OCI-M2 (cell line): ENCODE data around the gene ZBTB7A.
"Not testable (repeated sequence)": the region's sequence is repeated elsewhere in the genome, so short reads cannot be mapped to it uniquely, and the experiment has no call there.

Source experiments
- DNase-seq: peaks from one replicate; lab custom pipeline; 2025; ENCODE audit not compliant: unreplicated experiment; lab: John Stamatoyannopoulos, UW

The ZBTB7A gene

DNA sequence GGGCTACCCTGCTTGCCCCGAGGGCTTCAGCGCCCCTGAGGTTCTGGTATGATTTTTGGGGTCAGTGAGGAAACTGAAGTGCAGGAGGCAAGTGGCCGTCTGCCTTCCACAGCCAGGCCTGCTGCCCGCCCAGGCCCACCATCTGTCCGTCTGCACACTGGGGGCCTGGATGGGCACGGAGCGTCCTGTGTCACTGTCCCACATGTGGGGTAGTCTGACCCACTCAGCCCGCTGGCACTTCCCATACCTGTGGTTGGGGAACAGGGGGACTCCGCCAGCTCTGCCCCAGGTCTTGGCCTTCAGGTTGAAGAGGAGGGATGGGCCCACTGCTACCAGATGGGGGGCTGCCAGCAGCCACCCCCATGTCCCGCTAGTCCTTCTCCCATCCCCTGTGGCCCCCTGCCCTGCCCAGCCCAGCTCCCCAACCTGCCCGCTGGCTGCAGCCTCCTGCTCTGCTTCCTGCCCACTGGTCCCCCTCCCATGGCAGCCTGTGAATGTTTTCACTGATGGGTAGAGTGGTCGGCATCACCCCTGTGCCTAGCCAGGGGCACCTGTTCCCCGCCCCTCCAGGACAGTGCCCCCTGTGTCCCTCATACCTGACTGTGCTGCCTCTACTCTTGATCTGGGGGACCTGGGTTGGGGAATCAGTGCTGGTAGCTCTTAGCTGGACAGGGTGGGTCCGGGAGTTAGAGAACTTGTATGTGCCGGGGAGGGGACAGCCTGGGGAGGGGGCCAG, 49.6 kb downstream of the ZBTB7A start:
- no peak for DNase-seq

DNA sequence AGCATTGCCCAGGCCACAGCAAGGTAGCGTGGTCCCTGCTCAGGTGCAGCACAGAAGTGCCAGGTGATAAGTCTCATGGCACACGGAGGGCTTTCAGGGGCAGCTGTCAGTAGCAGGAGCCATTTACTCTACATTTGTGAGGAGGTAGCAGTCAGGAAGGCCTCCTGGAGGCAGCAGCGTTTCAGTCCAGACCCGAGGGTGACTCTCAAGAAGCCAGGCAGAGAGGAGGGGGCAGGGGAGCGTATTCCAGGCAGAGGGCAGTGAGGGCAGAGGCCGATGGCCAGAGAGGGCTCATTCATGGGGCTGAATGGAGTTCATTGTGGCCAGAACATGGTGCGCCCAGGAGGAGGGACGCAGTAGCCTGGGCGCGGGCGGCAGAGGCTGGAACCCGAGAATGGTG, 50.2 kb downstream of the ZBTB7A start:
- DNase-seq: no peak

DNA sequence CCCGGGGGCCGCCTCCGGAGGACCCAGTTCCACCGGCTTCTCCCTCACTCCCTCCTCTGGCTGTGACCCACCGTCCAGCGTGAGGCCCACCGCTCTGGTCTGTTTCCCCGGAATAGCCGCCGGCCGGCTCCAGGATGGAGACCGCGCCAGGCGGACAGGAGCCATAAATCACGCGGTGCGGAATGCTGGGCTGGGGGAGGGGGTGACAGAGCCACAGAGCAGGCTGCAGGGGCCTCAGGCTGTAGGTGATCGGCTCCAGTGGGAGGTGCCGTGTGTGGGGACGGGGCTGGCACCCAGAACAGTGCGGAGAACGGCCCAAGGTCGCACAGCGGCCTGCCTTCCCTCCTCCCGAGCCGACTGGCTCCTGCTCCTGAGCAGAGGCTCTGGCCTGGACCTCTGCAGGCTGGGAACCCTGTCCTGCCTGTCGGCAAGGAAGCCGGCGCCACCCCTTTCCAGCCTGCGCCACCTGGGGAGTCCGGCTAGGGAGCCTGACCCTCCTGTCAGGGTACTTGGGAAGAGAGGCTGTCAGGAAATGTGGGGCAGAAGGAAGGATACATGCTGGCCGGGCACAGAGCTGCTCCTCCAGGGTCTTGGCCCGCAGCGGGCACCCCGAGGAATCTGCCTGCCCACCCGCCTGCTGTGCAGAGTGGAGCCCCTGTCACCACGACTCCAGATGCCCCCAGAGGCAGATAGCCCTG, 50.8 kb downstream of the ZBTB7A start:
- no peak for DNase-seq

DNA sequence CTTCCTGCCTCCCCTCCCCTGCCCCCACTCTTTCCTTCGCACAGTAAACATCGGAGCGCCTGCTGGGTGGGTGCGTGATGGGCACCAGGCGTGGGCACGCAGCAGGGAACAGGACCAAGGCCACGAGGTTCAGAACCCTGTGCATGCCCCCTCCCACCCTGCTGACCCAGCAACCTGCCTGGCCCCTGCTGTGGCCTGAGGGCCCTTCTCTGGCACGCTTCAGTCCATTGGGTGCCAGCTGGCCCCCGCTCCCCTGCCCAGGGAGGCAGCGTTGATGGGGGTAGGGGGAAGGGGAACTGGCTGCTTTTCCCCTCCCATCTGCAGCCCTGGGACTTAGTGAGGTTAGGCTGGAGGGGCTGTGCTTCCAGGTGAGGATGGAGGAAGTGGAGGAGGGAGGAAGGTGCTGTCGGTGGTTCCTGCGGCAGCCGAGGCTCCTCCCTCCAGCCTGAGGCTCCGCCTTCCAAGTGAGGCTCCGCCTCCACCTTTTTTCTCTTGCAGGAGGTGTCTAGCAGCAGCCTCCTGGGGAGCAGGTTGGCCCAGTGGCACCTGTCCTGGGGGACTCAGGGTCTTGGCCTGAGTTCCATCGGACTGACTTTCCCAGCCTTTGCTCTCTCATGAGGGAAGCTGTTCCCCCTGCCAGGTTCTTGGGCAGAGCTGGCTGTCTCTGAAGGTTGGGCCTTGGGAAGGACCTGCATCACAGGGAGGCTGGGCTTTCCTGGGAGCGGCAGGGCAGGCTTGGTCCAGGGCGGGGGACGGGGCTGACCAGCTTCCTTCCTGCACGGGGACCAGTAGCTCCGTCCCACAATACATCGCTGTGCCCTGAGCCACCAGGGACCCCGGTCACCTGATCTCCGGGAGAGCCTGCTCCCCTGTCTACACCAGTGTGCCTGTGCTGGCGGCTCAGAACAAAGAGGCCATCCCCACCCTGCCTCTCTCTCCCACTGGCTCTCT, 51.9 kb downstream of the ZBTB7A start:
- no peak for DNase-seq

DNA sequence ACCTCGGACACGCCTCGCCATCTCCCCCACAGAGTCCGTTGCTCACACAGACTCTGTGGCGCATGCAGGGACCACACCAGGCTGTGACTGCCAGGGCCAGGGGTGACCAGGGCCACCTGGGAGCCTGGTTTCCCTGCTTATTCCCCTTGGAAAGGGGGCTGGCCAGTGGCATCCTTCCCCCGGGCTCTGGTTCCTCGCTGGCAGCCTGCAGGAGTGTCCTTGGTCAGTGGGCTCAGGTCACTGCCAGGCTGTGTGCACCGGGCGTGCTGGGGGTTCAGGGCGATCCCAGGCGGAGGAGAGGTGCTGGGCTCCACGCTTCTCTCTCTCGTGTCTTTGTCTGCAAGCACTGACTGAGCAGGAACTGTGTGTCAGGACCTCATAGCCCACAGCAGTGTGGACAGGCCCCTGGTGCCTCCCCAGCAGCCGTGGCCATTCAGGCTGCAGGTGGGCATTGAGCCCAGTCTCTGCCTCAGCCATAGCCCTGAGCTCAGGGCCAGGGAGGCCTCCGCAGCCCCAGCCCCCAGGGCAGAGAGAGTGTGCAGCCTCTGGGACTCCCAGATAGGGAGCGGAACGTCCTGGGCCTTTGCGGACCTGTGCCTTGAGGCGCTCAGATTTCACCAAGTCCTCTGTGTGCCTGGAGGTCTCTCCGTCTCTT, 52.7 kb downstream of the ZBTB7A start:
- DNase-seq: no peak

GRCh38 chr19:4012975-4013634, 53.6 kb downstream of the ZBTB7A start:
- no peak for DNase-seq

- no peak for DNase-seq
Measured at GRCh38 chr19:4012092-4012974, 54.4 kb downstream of the ZBTB7A start.

GRCh38 chr19:4011430-4011829, 55.3 kb downstream of the ZBTB7A start:
- DNase-seq: not testable (repeated sequence)

DNA sequence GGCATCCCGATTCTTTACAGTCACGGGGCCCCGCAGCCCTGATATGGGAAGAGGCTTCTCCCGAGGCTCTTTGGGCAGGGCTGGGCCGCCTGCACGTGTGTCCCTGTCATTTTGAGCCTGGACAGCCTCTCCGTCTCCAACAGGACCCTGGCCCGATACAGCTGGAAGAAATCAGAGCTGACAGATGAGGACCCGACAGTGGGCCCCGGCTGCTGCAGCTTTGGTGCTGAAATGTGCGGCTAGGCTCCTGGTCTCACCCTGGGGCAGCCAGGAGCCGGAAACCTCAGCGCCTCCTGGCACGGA, 55.9 kb downstream of the ZBTB7A start:
- no peak for DNase-seq

- no peak for DNase-seq
Measured at GRCh38 chr19:4009990-4010807, 56.5 kb downstream of the ZBTB7A start.

GRCh38 chr19:4007836-4008539, 58.7 kb downstream of the ZBTB7A start:
- DNase-seq: no peak

DNA sequence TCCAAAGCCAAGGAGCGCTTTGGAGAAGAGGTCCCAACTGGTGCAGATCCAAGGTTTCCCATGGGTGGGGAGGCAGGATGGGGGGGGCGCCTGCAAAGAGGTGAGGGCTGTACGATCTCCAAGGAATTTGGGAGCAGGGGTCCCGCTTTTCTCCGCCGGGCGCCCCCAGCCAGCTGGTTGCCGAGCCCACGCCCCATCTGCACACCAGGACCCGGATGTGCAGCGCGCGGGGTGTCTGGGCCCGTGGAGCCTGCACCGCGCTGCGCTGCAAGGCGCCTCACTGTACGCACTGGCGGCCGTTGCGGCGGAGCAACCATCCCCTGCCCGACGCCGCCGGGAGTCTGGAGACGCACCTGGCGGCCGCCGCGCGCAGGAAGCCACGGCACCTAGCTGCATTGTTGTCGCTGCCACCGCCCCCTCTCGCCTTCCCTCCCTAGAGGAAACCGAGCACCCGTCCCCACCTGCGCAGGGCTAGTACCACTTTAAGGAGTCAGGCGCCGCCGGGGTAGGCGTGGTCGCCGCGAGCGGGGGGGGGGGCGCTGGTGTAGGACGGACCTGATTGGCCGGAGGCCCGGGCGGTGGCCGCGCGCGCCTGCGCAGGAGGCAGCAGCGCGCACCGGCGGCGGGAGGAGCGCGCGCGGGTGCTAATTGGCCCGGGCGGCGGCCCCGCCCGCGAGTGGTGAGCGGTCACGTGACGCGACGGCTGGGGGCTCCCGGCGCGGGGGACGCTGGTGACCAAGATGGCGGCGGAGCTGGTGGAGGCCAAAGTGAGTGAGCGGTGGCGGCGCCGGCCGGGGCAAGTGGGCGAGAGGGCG, 59.5 kb downstream of the ZBTB7A start, which contains the start of gene PIAS4:
Gene PIAS4 (plus strand): TSS at position 716 of the 815 bp plus-strand sequence. CDS start 25 bp downstream, at position 741.
- peak; percentile 26 for DNase-seq

DNA sequence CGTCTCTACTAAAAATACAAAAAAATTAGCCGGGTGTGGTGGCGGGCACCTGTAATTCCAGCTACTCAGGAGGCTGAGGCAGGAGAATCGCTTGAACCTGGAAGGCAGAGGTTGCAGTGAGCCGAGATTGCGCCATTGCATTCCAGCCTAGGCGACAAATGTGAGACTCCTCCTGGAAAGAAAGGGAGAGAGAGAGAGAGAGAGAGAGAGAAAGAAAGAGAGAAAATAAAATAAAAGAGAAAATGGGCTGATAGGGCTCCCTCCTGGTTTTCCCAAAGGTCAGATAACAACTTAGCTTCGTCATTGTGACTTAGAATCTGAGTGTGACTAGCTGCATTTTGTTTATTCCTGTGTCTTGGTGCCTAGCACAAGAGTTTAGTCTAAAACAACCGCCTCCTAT, 61.3 kb downstream of the ZBTB7A start:
- DNase-seq: not testable (repeated sequence)

GRCh38 chr19:4000798-4001197, 65.9 kb downstream of the ZBTB7A start:
- not testable (repeated sequence) for DNase-seq

DNA sequence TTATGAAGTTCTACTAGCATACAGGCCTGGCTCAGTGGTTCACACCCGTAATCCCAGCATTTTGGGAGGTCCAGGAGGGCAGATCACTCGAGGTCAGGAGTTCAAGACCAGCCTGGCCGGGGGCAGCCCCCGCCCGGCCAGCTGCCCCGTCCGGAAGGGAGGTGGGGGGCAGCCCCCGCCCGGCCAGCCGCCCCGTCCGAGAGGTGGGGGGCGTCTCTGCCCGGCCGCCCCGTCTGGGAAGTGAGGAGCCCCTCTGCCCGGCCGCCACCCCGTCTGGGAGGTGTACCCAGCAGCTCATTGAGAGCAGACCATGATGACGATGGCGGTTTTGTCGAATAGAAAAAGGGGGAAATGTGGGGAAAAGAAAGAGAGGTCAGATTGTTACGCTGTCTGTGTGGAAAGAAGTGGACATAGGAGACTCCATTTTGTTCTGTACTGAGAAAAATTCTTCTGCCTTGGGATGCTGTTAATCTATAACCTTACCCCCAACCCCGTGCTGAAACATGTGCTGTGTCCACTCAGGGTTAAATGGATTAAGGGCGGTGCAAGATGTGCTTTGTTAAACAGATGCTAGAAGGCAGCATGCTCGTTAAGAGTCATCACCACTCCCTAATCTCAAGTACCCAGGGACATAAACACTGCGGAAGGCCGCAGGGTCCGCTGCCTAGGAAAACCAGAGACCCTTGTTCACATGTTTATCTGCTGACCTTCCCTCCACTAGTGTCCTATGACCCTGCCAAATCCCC, 67.9 kb downstream of the ZBTB7A start:
- not testable (repeated sequence) for DNase-seq

DNA sequence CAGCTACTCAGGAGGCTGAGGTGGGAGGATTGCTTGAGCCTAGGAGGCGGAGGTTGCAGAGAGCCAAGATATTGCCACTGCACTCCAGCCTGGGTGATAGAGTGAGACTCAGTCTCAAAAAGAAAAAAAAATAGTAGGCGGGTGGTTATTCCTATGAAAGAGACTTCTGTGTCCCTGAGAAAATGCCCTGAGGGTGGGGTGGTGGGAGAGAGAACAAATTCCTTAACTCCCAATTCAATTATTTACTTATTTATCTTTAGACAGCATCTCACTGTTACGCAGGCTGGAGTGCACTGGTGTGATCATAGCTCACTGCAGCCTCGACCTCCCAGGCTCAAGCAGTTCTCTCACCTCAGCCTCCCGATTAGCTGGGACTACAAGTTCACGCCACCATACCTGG, 71.1 kb downstream of the ZBTB7A start:
- DNase-seq: no peak
